ENCODE measurements around the gene SORCS2. TPM values are rescaled to one million over a fixed set of nuclear protein-coding genes. Genes with fewer than 3 reads are reported as not detected.

The SORCS2 gene
- total RNA-seq, 1 experiment from 2014 or later, result 4.1 TPM

DNA sequence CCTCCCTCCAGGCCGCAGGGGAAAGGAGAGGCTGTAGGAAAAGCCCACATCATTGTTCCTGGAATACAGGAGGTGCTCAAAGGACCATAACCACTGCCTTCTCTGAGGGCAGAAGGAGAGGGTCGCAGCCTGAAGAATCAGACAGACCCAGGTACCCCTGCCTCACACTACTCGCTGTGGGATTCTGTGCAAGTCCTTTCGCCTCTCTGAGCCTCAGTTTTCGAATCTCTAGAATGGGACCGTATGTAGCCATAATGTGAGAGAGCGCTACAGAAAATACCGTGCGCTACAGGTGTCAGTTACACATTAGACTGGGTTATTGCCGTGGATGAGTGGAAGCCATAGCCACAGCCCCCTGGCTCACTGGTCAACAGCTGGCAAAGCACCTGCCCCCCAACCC, 320.6 kb downstream of the SORCS2 start:
- Histone ChIP-seq H2AFZ (ENCODE audit: low read length) (no peak overlapping the region), H3K27ac (ENCODE audit: low read length) (no peak overlapping the region), H3K9ac (ENCODE audit: low read length) (no peak overlapping the region), H3K36me3 (ENCODE audit: low read depth, low read length) (no peaks in the 10 kb centered on the region), H3K4me3 (ENCODE audit: low read length) (no peak overlapping the region), H3K9me2 (replicated peaks; ENCODE audit: low read length) (no peaks in the 10 kb centered on the region), H3K4me2 (ENCODE audit: low read length) (no peak overlapping the region), H3K4me1 (ENCODE audit: insufficient read depth, low read length) (peaks cover 14% of the 10 kb centered on the region), H4K20me1 (ENCODE audit: low read length) (no peaks in the 10 kb centered on the region), H3K79me2 (ENCODE audit: low read length) (no peaks in the 10 kb centered on the region), H3K9me3 (ENCODE audit: low read length) (no peaks in the 10 kb centered on the region), H3K27me3 (ENCODE audit: low read length) (no peaks in the 10 kb centered on the region), H3F3A (ENCODE audit: low read length, unreplicated experiment) (no peaks in the 10 kb centered on the region)
- BruUV-seq (replicated peaks), result no TSS peak
- ChIA-PET POLR2A (ENCODE audit: unreplicated experiment) (no interaction called here), CTCF (no interaction called here)
- TF ChIP-seq, protein P1, sequence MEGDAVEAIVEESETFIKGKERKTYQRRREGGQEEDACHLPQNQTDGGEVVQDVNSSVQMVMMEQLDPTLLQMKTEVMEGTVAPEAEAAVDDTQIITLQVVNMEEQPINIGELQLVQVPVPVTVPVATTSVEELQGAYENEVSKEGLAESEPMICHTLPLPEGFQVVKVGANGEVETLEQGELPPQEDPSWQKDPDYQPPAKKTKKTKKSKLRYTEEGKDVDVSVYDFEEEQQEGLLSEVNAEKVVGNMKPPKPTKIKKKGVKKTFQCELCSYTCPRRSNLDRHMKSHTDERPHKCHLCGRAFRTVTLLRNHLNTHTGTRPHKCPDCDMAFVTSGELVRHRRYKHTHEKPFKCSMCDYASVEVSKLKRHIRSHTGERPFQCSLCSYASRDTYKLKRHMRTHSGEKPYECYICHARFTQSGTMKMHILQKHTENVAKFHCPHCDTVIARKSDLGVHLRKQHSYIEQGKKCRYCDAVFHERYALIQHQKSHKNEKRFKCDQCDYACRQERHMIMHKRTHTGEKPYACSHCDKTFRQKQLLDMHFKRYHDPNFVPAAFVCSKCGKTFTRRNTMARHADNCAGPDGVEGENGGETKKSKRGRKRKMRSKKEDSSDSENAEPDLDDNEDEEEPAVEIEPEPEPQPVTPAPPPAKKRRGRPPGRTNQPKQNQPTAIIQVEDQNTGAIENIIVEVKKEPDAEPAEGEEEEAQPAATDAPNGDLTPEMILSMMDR (conservative IDR thresholded peaks at IDR 0.05; ENCODE audit: low read depth, low read length), result no peak
- no peak for TF ChIP-seq EZH2 (IDR thresholded peaks at IDR 0.05; ENCODE audit: low read length, unreplicated experiment)
- TF ChIP-seq EZH2phosphoT487 (IDR thresholded peaks at IDR 0.05; ENCODE audit: borderline replicate concordance, low read length), result no peak
- DNase-seq (no peak), ATAC-seq (no peak)
- intact Hi-C loops (cut with micrococcal nuclease), result no loop called here

DNA sequence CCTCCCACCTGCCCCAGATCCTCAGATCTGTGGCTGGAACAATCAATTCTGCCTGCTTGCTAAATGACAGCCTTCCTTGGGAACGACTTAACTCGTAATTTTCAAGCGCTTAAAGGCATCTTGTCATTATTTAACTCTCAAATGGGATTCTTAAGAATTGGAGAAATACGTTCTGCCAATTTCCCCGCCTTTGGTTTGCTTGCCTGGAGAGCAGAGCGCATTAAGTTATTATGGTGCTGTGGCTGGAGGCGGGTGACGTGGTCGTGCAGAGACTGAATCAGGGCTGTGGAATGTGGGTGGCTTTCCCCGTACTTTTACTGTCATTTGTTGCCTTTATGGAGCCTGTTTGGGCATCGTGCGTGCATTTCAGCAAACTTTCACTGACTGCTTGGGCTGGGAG, 321.3 kb downstream of the SORCS2 start:
- ATAC-seq (peak; percentile 98), DNase-seq (peak; percentile 81)
- Histone ChIP-seq H3K9me2 (replicated peaks; ENCODE audit: low read length) (no peaks in the 10 kb centered on the region), H2AFZ (ENCODE audit: low read length) (peak overlapping the region; percentile 15), H3K9ac (ENCODE audit: low read length) (no peak overlapping the region), H4K20me1 (ENCODE audit: low read length) (no peaks in the 10 kb centered on the region), H3K4me1 (ENCODE audit: insufficient read depth, low read length) (peaks cover 14% of the 10 kb centered on the region), H3K36me3 (ENCODE audit: low read depth, low read length) (no peaks in the 10 kb centered on the region), H3K4me3 (ENCODE audit: low read length) (no peak overlapping the region; the same call in 1 of the 2 replicates), H3K4me2 (ENCODE audit: low read length) (peak overlapping the region; percentile 54), H3F3A (ENCODE audit: low read length, unreplicated experiment) (no peaks in the 10 kb centered on the region), H3K79me2 (ENCODE audit: low read length) (no peaks in the 10 kb centered on the region), H3K9me3 (ENCODE audit: low read length) (no peaks in the 10 kb centered on the region), H3K27ac (ENCODE audit: low read length) (peak overlapping the region; percentile 39), H3K27me3 (ENCODE audit: low read length) (no peaks in the 10 kb centered on the region)
- ChIA-PET POLR2A (ENCODE audit: unreplicated experiment) (no interaction called here), CTCF (no interaction called here)
- intact Hi-C loops (cut with micrococcal nuclease), result no loop called here
- TF ChIP-seq, protein P1 (conservative IDR thresholded peaks at IDR 0.05; ENCODE audit: low read depth, low read length), result no peak
- no peak for TF ChIP-seq EZH2 (IDR thresholded peaks at IDR 0.05; ENCODE audit: low read length, unreplicated experiment)
- no peak for TF ChIP-seq EZH2phosphoT487 (IDR thresholded peaks at IDR 0.05; ENCODE audit: borderline replicate concordance, low read length)
- no TSS peak for BruUV-seq (replicated peaks)

DNA sequence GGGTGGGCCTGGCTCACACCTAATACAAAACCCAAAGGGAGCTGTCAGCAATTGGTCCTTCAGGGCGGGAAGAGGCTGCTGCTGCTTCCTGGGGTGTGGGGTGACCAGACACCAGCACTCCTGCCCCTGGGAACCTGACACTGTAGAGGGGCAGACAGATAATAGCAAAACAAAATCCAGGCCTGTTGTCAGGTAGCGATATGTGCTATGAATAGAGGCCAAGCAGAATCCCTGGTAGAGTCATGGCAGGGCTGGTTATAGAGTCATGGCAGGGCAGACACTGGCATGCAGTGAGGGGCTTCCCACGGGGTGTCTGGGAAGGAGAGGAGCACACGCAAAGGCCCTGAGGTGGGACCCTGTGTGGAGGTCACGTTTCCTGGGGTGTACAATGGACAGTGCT, 321.9 kb downstream of the SORCS2 start:
- no TSS peak for BruUV-seq (replicated peaks)
- POLR2A ChIA-PET (ENCODE audit: unreplicated experiment), result no interaction called here
- Histone ChIP-seq H3K4me3 (ENCODE audit: low read length) (no peak overlapping the region), H3K27ac (ENCODE audit: low read length) (peak overlapping the region; percentile 39), H2AFZ (ENCODE audit: low read length) (peak overlapping the region; percentile 15), H3K9me3 (ENCODE audit: low read length) (no peaks in the 10 kb centered on the region), H3K9ac (ENCODE audit: low read length) (no peak overlapping the region), H4K20me1 (ENCODE audit: low read length) (no peaks in the 10 kb centered on the region), H3K4me1 (ENCODE audit: insufficient read depth, low read length) (peaks cover 14% of the 10 kb centered on the region), H3K4me2 (ENCODE audit: low read length) (peak overlapping the region; percentile 54), H3K79me2 (ENCODE audit: low read length) (no peaks in the 10 kb centered on the region), H3K27me3 (ENCODE audit: low read length) (no peaks in the 10 kb centered on the region), H3K36me3 (ENCODE audit: low read depth, low read length) (no peaks in the 10 kb centered on the region), H3K9me2 (replicated peaks; ENCODE audit: low read length) (no peaks in the 10 kb centered on the region), H3F3A (ENCODE audit: low read length, unreplicated experiment) (no peaks in the 10 kb centered on the region)
- DNase-seq (no peak), ATAC-seq (no peak)
- CTCF ChIA-PET, result no interaction called here
- intact Hi-C loops (cut with micrococcal nuclease), result no loop called here
- TF ChIP-seq EZH2phosphoT487 (IDR thresholded peaks at IDR 0.05; ENCODE audit: borderline replicate concordance, low read length), result no peak
- TF ChIP-seq EZH2 (IDR thresholded peaks at IDR 0.05; ENCODE audit: low read length, unreplicated experiment), result no peak
- TF ChIP-seq, protein P1 (conservative IDR thresholded peaks at IDR 0.05; ENCODE audit: low read depth, low read length), result no peak

Data from PC-3 (cell line).